Putamen (tissue), 1 donor: ENCODE measurements around the gene BEGAIN.

Source experiments
- DNase-seq: peaks from one replicate; pipeline ENCODE4 v3.0.0-alpha.2; 2016; ENCODE audit warnings: low spot score

Gene BEGAIN

GRCh38 chr14:100581228-100582145 is 5.7 kb downstream of the BEGAIN start:
- no peak for DNase-seq

- DNase-seq: no peak
Observed at GRCh38 chr14:100580316-100581227, 6.6 kb downstream of the BEGAIN start.

DNA sequence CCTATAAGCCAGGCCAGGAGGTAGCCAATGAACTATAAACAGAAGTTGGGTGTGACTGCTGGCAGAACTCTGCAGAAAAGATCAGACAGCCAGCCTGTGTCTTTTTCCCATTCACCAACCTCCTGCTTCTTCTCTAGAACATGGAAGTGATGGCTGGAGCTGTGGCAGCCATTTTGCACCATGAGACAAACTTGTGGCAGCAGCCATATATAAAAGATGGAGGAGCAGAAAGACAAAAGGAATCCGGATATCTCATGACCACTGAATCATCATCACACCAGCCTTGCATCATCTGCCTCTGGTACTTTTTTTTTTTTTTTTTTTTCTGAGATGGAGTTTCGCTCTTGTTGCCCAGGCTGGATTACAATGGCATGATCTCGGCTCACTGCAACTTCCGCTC is 8.7 kb downstream of the BEGAIN start:
- DNase-seq: no peak

DNA sequence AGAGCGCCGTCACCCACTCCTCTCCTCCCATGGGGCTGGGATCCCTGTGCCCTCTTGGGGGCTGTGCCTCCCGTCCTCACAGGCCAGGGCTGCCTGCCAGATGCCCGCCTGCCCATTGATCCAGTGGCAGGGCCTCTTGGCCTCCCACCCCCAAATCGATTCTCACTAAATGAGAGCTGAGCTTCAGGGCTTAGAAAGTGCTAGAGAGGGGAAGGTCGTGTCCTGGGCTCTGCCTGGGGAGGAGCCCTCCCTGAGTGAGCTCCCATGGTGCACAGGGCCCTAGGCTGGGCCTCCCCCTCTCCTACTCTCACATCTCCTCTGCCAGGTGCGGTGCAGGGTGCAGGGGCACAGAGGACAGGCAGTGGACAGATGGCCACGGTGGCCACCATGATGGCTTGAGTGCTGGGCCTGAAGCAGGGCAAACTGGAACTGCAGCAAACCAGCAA is 9.2 kb downstream of the BEGAIN start:
- no peak for DNase-seq

- no peak for DNase-seq
Observed at GRCh38 chr14:100577321-100577985, 9.8 kb downstream of the BEGAIN start.

DNA sequence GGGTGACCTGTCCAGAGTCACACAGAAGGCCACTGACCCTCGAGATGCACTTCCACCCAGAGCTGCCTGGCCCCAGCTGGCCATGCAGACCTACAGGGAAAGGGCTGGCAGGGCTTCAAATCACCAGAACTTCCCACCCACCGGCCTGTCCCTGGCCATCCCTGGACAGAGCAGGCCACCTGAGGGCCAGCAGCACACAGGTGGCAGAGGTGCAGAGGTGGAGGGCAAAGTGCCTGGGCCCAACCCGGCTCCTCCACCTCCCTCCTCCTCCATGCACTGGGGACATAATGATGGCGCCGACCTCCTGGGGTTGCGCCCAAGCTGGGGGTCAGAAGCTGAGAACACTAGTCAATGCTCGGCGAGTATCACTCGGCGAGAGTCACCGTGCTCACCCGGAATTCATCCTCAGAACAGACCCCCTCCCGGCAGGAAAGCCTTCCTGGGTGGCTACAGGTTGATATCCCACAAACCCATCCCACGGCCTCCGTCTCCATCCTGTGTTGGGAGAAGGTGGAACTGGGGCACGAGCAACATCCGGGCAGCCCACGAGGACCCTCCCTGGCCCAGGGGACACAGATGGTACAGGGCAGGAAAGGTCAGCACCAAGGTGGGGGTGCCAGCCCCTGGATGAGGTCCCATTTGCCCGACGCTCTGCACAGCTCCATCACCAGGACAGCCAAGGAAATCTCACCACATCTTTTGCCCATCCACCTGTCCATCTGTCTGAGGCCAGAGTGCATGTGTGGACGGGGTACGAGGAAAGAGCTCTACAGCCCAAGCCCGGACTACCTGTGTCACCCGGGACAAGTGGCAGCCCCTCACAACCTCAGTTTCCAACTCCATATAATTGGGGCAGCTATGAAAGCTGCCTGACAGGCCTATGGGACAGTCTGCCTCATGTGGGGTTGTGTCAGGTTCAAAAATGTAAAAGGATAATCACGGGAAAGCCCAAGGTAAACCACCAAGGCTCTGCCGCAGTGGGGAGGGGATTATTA is 10.8 kb downstream of the BEGAIN start:
- no peak for DNase-seq

DNA sequence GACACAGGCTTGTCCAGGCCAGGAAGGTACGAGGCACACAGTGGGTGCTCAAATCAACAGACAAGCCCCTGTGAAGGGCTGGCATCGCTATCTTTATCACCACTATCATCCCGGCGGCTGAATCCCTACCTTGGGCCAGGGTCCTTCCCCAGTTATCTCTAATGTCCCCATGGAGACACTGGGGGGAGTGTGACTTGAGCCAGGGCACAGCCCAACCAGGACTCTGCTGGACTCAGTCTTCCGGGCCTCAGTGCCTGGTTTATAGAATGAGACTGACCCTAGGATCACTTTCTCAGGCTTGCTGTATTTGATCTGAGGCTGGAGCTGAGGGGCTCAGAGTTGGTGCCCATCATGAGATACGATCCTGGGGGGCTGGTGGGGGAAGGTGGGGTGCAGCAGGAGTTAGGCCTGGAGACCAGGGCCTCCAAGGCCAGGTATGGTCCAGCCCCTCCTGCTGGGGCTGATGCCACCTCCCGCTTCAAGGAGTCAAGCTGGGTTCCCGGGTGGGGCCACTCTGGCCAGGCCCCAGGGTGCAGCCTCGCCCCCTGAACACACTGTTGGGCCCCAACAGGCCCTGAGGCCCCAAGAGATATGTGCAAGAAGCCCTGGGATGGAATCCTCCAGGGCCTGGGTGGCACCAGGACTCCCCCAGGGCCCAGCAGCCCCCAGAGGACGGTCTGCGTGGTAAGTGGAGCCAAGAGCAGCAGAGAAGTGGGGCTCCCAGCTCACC is 11.8 kb downstream of the BEGAIN start:
- DNase-seq: no peak

- no peak for DNase-seq
Observed at GRCh38 chr14:100574642-100575031, 12.6 kb downstream of the BEGAIN start.

DNA sequence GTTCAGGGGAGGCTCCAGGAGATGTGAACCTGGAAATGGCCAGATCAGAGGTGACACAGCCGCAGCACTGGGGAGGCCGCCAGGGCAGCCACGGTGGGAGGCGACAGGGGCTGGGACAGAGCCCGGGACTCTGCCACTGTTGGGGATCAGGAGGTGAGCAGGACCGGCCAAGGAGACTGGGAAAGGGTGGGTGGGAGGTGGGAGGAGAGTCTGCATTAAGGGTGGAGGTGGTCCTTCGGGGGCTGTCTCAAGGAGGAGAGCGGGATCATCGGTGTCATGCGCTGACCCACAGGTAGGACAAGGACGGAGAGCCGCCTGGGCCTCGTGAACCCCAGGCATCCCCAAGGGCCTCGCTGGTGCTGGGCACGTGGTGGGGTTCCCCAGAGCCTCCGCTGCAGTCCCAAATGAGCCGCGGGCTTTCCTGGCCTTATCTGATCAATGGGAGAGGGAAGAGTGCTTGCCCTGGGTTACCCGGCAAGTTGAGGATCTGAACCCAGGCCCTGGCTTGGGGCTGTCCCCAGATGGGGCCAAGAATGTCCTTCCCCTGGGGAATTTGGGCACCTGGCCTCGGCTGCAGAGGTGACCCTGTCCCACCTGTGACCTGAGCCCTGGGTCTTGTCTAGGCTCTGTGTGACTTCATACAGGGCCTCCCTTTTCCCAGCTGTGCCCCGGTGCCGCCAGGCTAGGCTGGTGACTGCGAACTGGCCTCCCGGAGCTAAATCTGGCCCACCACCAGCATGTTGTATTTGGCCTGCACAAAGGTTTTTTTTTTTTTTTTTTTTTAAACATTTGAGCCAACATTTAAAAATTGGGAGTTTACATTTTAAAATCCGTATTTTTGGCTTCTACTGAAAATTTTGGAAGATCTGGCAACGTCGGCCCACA is 13.2 kb downstream of the BEGAIN start:
- DNase-seq: no peak

GRCh38 chr14:100573002-100573756 is 14.0 kb downstream of the BEGAIN start:
- DNase-seq: no peak

DNA sequence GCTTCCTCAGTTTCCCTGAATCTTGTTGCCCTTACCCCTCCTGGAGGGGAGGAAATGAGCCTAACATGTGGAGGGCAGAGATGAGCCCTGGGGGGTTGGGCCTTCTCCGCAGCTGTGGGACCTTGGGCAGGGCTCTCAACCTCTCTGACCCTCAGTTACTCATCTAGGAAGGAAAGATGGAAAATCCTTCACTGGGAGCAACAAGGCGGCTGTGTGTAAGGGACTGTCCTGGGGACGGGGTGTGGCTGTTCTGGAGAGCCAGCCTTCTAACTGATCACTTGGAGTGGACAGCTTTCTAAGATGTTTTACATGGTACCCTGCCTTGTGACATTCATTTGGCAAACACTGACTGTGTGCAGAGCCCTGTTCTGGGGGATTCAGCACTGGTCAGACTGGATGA is 14.7 kb downstream of the BEGAIN start:
- no peak for DNase-seq

GRCh38 chr14:100571837-100572236 is 15.4 kb downstream of the BEGAIN start:
- DNase-seq: no peak

GRCh38 chr14:100570726-100571454 is 16.3 kb downstream of the BEGAIN start:
- DNase-seq: no peak

GRCh38 chr14:100569734-100570286 is 17.4 kb downstream of the BEGAIN start:
- DNase-seq: no peak

GRCh38 chr14:100568998-100569733 is 18.1 kb downstream of the BEGAIN start:
- DNase-seq: no peak

DNA sequence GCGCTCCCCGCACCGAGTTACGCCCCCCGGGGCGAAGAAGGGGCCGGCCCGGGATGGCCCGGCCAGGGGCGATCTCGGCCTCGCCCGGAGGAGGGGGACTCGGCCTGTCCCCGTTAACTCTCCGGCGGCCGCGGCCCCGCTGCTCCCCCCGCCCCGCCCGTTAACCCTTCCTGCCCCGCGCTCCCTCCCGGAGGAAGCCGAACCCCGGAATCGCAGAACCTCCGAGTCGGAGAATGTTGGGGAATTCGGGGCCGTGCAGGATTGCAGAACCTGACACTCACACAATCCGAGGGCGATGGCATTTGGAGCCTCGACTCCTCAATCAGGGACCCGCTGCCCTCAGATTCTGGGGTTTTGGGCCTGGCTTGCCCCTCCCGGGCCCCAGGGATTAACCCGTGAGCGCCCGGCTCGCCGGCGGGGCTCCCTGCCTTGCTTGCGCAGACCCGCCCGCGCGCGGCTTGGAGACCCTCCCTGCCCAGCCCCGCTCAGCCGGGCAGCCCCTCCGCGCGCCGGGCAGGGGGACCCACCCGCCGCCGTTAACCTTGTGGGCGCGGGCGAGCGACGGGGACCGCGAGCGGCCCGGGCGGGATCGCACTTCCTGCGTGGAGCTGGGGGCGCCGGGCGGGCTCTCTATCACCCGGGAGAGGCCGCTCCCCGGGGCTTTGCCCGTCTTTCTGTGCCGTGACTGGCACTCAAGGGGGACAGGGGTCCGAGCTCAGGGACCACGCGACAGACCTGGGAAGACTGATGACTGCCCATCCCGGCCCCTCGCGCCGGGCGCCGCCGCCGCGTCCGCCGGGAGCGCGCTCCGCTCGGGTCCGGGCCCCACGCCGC is 18.8 kb downstream of the BEGAIN start:
- no peak for DNase-seq
